NCI-H1417 (cell line): ENCODE results near the gene MOB3A.

Experiments used
- DNase-seq, 3 experiments: peaks; one replicate each; lab custom pipeline; 2025; lab: John Stamatoyannopoulos, UW

Gene MOB3A

GRCh38 chr19:2059422-2060201 is 36.5 kb downstream of the MOB3A start:
- peak; percentile 44 to 65 (median 49) for DNase-seq

DNA sequence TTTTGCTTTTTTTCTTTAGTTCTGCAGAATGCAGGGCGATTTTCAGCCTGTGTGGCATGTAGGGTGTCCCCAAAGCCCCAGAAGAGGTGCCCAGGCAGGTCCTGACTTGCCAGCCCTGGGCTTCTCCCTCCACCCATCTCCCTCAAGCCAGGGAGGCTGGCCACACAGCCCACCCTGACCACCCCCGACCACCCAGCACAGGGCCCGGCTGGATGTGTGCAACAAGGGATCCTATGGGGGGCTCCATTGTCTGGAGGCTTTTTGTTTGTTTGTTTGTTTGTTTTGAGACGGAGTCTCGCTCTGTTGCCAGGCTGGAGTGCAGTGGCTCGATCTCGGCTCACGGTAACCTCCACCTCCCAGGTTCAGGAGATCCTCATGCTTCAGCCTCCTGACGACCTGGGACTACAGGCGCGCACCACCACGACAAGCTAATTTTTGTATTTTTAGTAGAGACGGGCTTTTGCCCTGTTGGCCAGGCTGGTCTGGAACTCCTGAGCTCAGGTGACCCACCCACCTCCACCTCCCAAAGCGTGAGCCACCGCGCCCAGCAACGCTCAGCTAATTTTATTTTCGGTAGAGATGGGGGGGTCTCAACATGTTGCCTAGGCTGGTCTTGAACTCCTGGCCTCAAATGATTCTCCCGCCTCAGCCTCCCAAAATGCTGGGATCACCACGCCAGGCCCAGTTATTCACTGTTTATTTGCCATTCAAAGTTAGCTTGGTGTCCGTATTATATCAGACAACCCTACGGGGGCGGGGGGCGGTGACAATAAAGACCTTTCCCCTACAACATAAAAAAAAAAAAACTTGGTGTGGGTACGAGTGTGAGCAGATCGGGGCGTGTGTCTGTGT is 37.3 kb downstream of the MOB3A start:
- DNase-seq = no peak

- no peak for DNase-seq
Observed at GRCh38 chr19:2057484-2058469, 38.3 kb downstream of the MOB3A start.

GRCh38 chr19:2056837-2057192 is 39.3 kb downstream of the MOB3A start:
- no peak for DNase-seq

- peak in 2 of 3 experiments; percentile 33 to 62 for DNase-seq
Observed at GRCh38 chr19:2055931-2056836, 39.9 kb downstream of the MOB3A start.

DNA sequence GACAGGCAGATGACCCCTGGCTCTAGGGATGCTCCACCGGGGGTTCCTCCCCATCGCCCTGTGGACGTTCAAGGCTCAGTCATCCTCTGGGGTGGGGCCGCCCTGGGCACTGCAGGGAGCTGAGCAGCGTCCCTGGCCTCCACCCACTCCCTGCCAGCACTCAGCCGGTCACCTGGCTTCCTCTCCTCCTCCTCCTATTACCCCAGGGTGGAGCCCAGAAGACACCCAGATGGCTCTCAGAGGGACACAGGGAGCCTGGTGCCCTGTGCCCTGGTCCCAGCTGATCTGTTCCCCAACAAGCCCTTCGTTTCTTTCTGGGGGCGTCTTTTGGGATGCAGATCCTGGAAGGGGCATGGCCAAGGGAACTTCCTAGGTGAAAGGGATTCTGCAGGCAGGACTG is 41.4 kb downstream of the MOB3A start:
- DNase-seq = no peak

DNA sequence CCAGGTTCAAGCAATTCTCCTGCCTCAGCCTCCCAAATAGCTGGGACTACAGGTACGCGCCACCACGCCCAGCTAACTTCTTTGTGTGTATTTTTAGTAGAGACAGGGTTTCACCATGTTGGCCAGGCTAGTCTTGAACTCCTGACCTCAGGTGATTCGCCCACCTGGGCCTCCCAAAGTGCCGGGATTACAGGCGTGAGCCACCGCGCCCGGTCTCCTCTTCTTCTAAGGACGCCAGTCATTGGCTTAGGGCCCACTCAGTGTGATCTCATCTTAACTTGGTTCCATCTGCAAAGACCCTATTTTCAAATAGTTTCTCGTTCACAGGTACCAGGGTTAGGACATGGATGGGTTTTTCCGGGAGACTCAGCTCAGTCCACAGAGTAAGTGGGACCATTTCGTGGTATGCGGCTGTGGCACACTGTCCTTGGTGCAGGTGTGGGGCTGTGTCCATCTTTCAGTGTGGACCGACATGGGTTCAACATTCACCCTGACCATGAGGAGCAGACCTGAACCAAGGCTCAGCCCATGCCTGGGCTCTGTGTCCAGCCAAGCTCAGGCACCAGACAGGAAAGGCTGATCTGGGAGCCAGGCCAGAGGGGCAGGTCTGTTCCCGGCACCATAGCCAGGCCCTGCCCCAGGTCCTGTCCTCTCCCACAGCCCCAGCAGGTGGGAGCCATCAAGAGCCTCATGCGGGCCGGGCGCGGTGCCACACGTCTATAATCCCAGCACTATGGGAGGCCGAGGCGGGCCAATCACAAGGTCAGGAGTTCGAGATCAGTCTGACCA is 42.3 kb downstream of the MOB3A start:
- no peak for DNase-seq

DNA sequence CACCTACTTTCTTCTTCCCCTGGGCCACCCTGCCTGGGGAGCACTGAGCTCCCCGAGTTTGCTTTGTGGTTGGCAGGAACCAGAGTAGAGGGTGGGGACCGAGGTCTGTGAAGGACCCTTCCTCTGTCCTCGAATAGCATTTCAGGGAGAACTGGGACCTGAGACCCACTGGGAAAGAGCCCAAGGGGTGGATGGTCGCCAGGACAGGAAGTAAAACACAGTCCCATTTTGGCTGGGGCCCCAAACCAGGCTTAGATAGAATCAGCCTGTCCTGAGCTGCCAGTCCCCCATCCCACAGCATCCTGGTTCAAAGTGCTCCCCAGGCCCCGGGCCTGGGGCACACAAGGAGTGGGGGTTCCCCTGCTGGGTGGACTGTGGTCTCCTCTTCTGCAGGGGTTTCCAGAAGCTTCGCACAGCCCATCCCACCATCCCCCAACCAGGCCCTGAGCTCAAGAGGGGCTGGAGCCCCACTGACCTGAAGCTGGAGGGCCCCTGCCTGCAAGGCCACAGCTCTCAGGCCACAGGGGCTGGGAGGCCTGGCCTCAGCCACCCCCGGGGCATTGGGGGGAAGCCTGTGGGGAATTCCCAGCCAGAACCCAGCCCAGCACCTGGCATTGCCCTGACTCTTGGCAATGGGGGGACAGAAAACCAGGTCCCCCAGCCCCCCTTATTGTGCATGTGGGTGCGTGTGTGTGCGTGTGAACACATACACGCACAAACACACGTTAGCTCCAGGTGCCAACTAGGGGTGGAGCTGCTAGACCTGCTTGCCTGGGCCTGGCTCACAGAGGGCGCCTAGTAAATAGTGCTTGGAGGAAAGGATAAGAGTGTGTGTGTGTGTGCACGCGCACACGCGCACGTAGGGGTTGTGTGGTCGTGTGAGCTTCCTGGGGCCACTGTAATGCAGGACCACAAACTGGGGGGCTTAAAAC is 44.1 kb downstream of the MOB3A start:
- peak in 1 of 3 experiments; percentile 25 for DNase-seq

DNA sequence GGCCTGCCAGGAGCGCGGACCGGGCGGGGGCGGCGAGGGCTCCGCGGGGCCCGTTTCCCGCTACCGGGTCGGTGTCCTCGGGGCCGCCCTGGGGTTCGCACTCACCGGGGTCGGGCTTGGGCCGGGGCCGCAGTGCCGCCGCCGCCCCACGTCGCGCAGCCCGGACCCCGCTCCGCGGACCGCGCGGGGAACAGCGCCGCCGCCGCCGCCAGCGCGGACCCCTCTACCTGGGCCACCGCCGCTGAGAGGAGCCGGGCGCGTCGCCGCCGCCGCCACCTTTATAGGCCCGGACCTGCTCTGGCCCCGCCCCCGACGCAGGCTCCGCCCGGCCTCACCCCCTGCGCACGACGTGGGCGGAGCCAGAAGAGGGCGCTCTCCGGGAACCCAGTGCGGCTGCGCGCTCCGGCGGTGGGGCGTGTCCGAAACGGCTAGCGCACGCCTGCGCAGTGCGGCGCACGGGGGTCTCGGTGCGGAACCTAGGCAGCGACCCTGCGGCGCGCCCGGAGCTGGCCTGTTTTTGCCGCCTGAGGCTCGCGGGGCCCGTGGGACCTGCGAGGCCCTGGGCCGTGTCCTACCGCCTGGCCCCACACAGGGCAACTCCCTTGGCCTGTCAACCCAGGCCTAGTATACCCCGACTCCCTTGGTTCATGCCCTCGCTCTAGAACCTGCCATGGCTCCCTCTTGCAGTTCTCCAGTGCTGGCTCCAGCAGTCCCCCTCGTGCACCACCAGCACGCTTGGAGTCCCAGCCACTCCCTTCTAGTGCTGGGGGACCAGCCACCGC is 44.9 kb downstream of the MOB3A start, which contains the start of gene MKNK2:
TSS of gene MKNK2 (minus strand) at position 254 of the 782 bp plus-strand sequence. CDS start 393 bp downstream, outside the sequence.
- DNase-seq = peak; percentile 88 to 96 (median 93)

GRCh38 chr19:2050349-2050990 is 45.7 kb downstream of the MOB3A start:
- peak in 2 of 3 experiments; percentile 60 to 61 for DNase-seq

DNA sequence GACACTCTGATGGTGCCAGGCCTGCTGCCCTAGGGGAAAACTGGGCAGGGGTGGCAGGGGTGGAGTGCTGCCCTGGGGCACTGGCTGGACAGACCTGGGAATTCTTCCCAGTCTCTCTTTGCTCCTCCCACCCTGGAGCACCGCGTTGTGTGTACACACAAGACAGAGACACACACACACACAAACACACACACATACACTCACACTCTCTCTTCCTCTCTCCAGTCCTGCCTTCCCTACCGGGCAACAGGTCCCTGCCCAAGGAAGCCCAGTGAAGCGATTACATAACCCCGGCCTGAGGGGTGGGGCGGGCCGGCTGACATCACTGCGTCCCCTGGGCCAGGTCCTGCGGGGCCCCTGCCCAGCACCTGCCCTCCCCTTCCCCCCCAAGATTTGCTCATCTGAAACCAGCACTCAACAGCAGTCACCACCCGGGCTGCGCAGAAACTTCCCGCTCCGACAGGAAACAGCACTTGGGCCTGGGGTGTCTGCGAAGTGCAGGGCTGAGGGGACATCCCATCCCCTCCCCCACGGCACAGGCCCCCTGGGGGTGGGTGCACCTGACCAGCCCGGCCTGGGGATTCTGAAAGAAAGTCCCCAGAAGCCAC is 46.3 kb downstream of the MOB3A start:
- DNase-seq = peak in 2 of 3 experiments; percentile 60 to 74

DNA sequence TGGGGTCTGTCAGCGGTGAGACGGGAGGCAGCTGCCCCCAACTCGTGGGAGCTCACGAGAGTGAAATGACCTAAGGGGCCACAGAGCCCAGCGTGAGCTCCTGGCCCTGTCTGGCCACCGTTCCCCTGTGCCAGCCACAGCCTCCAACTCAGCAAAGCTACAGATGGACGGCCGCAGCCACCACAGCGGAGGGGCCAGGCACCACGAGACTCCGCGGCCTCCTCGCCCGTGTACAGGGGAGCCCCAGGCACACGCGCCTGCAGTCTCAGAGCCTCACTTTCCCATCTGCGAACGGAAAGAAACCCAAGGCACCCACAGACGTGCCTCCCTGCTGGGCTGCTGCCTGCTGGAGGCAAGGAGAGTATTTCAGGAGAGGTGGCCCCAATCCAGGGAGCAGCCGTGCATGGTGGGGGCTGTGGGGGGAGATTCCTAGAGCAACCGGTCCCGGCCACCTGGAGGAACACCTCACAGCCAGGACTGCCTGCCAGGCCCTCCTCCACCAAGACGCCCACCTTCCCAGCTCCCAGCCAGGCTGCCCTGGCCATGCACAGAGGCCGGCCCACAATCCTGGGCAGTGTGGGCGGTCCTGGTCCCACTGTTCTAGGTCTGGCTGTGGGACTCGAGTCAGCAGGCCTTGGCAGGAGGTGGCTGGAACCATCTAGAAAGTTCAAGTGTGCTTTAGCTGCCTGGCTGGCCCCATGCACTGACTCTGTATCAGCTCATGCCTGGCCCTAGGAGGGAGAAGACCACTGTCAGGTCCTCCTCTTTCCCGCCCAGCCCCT is 47.0 kb downstream of the MOB3A start:
- DNase-seq = no peak

DNA sequence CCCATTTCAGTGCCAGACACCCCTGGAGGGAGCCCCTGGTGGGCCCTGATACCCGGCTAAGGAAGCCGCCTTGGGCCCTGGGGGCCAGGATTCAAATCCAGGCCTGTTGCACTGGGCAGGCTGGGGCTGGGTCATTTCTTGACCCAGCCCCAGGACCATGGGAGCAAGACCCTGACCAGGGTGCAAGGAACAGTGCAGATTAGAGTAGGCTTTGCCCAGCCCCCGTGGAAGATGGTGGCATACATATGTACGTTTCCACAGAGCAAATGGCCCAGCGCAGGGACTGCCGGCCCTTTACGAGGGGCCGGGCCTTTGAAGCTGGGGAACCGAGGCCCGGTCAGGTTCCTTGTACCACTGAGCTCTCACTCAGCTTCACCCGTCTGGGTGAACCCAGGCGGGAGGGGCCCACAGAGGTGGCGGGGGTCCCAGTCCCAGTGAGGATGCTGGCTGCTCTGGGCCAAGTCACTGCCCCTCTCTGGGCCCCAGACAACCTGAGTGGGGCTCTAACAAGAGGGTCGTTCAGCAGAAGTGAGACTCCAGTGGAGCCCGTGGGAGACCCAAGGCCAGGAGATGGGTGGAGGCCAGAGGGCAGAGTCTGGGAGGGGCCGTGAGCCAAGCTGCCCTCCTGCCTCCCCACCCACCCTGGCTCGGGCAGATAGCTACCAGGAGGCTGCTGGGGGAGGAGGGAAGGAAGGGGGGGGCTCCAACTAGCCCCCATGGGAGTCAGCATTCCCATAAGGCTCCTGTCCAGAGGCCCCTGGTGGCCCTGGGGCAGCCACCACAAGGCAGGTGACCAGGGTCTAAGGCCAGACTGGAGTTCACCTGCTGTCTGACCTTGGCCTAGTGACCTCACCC is 47.8 kb downstream of the MOB3A start:
- no peak for DNase-seq

DNA sequence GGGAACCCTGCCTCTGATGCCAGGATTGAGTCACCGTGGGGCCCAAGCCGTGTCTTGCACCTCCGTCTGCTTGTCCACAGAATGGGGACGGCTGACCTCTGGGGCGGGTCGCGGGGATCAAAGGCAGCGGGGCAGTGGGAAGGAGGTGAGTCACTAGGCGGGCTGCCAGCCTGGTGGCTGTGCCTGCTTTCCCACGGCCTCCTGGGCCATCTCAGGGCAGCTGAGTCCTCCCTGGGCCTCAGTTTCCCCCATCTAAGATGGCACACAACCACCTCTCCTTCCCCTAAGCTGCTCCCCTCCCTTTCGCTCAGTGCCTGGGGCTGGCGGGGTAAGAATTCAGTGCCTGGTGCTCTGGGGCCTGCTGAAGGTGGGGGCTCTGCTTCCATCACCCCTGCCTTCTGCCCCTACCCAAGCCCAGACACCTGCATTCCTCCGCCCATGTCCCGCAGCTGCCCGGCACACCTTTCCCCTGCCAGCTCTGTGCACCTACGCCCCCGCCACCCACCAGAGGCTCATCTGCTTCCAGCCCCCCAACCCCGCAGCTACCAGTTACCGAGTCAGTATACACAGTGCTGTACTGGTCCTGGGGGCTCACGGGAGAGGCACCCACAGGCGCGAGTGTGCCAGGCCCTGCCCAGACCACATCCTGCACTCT is 48.5 kb downstream of the MOB3A start:
- DNase-seq = no peak

DNA sequence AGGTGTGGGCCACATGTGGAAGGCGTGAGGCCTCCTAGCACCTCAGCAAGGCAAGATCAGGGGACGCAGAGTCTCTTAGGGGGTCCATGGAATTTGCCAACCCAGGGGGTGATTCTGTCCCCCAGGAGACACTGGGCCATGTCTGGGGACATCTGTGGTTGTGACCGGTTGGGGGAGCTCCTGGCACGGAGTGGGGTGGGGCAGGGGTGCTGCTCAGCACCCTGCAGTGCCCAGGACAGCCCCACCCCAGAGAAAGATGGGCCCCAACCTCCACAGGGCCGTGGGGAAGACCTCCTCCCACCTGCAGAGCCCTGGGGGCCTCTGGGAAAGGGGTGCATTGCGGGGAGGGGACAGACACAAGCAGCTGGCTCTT is 49.1 kb downstream of the MOB3A start:
- no peak for DNase-seq
